GM12874 (cell line): ENCODE results near the gene AKR7A3.

Experiments
- TF ChIP-seq, protein P1 (sequence below): IDR thresholded peaks from 2 replicates; pipeline ENCODE4 v1.5.1; 2011; ENCODE audit warnings: low read depth, mild to moderate bottlenecking, control low read depth, low read length, moderate library complexity; ENCODE audit not compliant: insufficient read depth

Gene AKR7A3

GRCh38 chr1:19330449-19331135, 42.0 kb upstream of the AKR7A3 start:
- TF ChIP-seq, protein P1, sequence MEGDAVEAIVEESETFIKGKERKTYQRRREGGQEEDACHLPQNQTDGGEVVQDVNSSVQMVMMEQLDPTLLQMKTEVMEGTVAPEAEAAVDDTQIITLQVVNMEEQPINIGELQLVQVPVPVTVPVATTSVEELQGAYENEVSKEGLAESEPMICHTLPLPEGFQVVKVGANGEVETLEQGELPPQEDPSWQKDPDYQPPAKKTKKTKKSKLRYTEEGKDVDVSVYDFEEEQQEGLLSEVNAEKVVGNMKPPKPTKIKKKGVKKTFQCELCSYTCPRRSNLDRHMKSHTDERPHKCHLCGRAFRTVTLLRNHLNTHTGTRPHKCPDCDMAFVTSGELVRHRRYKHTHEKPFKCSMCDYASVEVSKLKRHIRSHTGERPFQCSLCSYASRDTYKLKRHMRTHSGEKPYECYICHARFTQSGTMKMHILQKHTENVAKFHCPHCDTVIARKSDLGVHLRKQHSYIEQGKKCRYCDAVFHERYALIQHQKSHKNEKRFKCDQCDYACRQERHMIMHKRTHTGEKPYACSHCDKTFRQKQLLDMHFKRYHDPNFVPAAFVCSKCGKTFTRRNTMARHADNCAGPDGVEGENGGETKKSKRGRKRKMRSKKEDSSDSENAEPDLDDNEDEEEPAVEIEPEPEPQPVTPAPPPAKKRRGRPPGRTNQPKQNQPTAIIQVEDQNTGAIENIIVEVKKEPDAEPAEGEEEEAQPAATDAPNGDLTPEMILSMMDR = no peak

DNA sequence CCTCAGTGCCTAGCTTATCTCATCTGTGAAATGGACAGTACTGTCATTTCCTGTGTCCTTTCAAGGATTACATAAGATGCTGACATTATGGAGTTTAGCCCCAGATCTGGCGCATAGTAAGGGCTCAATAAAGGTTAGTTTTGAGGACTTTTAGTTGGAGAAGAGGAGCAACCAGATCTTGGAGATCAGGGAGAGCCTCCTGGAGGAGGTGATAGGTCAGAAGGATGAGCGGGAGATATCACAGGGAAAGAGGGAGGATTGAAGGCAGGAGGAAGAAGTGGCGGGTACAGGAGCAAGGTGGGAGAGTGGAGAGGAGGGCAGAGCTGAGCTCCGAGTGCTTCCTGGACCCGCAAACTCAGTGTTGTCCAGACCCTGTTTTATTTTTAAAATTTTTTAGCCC, 41.0 kb upstream of the AKR7A3 start:
- TF ChIP-seq, protein P1 = no peak

DNA sequence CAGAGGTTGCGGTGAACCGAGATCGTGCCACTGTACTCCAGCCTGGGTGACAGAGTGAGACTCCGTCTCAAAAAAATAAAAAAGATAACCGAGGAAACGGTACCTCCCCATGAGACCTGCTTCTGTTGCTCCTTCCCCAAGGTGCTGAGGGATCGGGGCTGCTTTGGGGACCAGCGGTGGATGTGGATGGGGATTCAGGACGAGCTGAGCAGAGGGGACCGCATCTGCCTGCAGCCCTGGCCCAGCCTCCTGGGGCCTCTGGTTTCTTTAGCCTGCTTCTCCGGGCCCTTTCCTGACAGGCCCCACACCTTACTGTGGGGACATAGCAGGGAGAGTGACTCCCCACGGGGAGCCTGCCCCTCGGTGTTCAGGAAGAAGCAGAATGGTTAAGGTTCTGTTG, 40.6 kb upstream of the AKR7A3 start:
- TF ChIP-seq, protein P1 = no peak

DNA sequence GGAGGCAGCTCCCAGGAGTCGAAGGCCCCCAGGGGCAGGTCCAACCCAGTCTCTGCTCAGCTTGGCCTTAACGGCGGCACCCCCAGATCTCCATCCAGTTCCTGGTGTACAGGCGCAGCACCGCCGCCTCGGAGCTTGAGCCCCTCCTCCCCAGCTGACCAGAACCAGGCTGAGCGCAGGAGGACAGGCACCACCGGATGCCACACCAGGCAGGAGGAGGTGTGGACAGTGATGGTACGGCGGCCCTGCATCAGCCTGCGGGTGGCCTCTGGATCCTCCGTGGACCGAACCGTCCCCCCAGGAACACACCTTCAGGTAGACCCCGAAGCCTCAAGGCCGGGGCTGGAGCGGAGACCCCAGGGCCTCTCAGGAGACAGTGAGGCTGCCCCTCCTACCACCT, 39.9 kb upstream of the AKR7A3 start:
- TF ChIP-seq, protein P1 = no peak

DNA sequence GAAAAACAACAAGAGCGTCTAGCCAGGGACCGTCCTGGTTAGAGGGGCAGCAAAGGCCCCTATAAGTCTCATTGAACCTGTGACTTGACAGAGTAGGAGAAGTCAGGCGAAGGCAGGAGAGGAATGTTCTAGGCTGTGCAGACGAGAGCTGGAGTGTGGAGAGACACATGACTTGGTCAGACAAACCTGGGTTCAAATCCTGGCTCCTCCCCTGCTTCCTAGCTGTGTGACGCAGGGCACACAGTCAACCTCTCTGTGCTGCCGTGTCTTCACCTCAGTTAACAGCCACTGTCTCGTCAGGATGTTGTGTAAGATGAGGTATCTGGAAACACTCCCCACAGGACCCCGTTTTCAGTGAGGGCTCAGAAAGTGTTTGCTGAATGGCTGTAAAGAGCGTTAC, 39.2 kb upstream of the AKR7A3 start:
- TF ChIP-seq, protein P1 = no peak

DNA sequence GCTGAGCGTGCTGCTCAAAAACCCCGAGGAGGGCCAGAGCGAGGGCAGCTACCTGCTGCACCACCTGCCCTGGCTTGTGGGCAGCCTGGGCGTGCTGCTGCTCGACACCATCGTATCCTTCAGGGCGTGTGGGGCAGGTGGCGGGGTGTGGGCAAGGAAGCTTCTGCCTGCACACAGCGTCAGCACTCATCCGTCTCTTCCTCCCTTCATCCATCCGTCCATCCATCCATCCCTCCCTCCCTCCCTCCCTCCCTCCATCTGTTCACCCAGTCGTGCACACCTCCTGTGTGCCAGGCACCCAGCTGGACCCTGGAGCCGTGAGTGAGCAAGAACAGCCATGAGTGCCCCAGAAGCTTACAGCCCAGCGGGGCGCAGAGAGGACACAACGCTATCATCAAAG, 38.7 kb upstream of the AKR7A3 start:
- TF ChIP-seq, protein P1 = no peak

DNA sequence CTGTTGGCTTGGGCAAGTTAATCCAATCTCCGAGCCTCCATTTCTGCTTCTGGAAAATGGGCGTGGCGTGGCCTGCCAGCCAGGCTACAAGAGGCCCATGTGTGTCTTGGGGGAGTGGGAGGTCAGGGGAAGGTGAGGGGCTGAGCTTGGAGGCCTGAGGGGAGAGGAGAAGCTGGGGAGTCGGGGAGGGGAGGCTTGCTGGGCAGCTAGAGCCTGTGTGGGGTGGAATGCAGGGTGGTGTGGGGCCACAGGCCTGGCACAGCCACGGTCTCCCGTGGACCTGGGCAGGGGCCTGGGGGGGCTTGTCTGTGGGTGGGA, 38.1 kb upstream of the AKR7A3 start:
- TF ChIP-seq, protein P1 = no peak
